Prostate gland (tissue), 2 donors: Measurements from ENCODE around the gene NCF2. TPM values are rescaled to one million over a fixed set of nuclear protein-coding genes. Genes with fewer than 3 reads are reported as not detected.

Experiments
- DNase-seq: peaks from one replicate; pipeline ENCODE4 v3.0.0-alpha.2; 2019; ENCODE audit warnings: low spot score
- H3K27ac ChIP-seq, 2 donors: fragments of 200-600 bp; sonication (generic); 2 replicates each; pipeline ENCODE4 v1.5.1; 2017 to 2019
- H3K27me3 ChIP-seq: fragments of 200-600 bp; sonication (generic); replicated peaks from 2 replicates; pipeline ENCODE4 v1.5.1; 2019; ENCODE audit not compliant: insufficient read depth
- H3K36me3 ChIP-seq, 2 donors: fragments of 200-600 bp; sonication (generic); 1 replicate in 1 of 2; 2 replicates in 1 of 2; pipeline versions ENCODE4 v1.5.1 to v1.8.1; 2017 to 2019
- H3K4me1 ChIP-seq: fragments of 200-600 bp; sonication (generic); replicated peaks from 2 replicates; pipeline ENCODE4 v1.5.1; 2019
- H3K4me3 ChIP-seq, 2 donors: fragments of 200-600 bp; sonication (generic); 2 replicates each; pipeline ENCODE4 v1.5.1; 2017 to 2019
- H3K9me3 ChIP-seq: fragments of 200-600 bp; sonication (generic); 2 replicates; pipeline ENCODE4 v1.5.1; 2017
- CTCF ChIP-seq, 4 experiments: fragments of 200-600 bp in 2 of 4; fragments of 450-650 bp in 2 of 4; sonication (generic) in 2 of 4; IDR thresholded peaks; 1 replicate in 3 of 4; 2 replicates in 1 of 4; pipeline ENCODE4 v1.5.1; 2016 to 2019; ENCODE audit warnings: antibody characterized with exemption in 4 of 4, mild to moderate bottlenecking in 2 of 4, moderate library complexity in 2 of 4
- POLR2A ChIP-seq: fragments of 450-650 bp; IDR thresholded peaks from one replicate; pipeline ENCODE4 v1.6.1; 2016; ENCODE audit warnings: antibody characterized with exemption, mild to moderate bottlenecking
- POLR2AphosphoS5 ChIP-seq: sonication (generic); formaldehyde crosslinking; IDR thresholded peaks from one replicate; pipeline ENCODE4 v1.6.1; 2017; ENCODE audit warnings: antibody characterized with exemption
- WGBS: methylation state at CpG from one replicate; pipeline ENCODE4 v1.1.5; 2018; 5-methylcytosine and 5-hydroxymethylcytosine counted together
- intact Hi-C: fragments of 100-400 bp; cut with DNase I; formaldehyde crosslinking; loops from one replicate; pipeline ENCODE4 v1.14.2; 2022
- total RNA-seq, 2 donors: library from RNA; depleted of rRNA; stranded (reverse); fragments of >200 nt; gene quantifications; one replicate each; pipeline ENCODE4 v1.1.0, GENCODE V29; 2016

NCF2 gene
- total RNA-seq, 2 donors from 2014 or later: 2.1 to 5.6 TPM

GRCh38 chr1:183565261-183565660, 25.0 kb downstream of the NCF2 start:
- H3K36me3 ChIP-seq: no peaks in the 10 kb centered on the region
- H3K4me1 ChIP-seq: no peaks in the 10 kb centered on the region
- no peak overlapping the region for H3K27ac ChIP-seq
- H3K27me3 ChIP-seq: no peaks in the 10 kb centered on the region
- no peaks in the 10 kb centered on the region for H3K9me3 ChIP-seq
- no peak for TF ChIP-seq POLR2AphosphoS5
- TF ChIP-seq CTCF (IDR thresholded peaks at IDR 0.05): no peak
- TF ChIP-seq POLR2A: no peak
- no peak overlapping the region for H3K4me3 ChIP-seq
- DNase-seq: no peak
- WGBS: 64% methylated on average over 4 of the region's 4 CpGs
- intact Hi-C loops: no loop called here

- intact Hi-C loops: no loop called here
- H3K27me3 ChIP-seq: no peaks in the 10 kb centered on the region
- no peak for DNase-seq
- TF ChIP-seq POLR2AphosphoS5: no peak
- no peak for TF ChIP-seq CTCF (IDR thresholded peaks at IDR 0.05)
- TF ChIP-seq POLR2A: no peak
- no peak overlapping the region for H3K4me3 ChIP-seq
- WGBS: 92% methylated on average over 2 of the region's 2 CpGs
- H3K4me1 ChIP-seq: no peaks in the 10 kb centered on the region
- H3K9me3 ChIP-seq: no peaks in the 10 kb centered on the region
- no peaks in the 10 kb centered on the region for H3K36me3 ChIP-seq
- no peak overlapping the region for H3K27ac ChIP-seq
Observed at GRCh38 chr1:183562701-183563100, 27.6 kb downstream of the NCF2 start.

- Histone ChIP-seq H3K4me3 (no peak overlapping the region), H3K27me3 (no peaks in the 10 kb centered on the region), H3K9me3 (no peaks in the 10 kb centered on the region), H3K36me3 (no peaks in the 10 kb centered on the region), H3K4me1 (no peaks in the 10 kb centered on the region), H3K27ac (no peak overlapping the region)
- DNase-seq: no peak
- TF ChIP-seq POLR2A (no peak), CTCF (IDR thresholded peaks at IDR 0.05) (no peak), POLR2AphosphoS5 (no peak)
- intact Hi-C loops: no loop called here
Observed at GRCh38 chr1:183559061-183559460, 31.2 kb downstream of the NCF2 start.

- intact Hi-C loops: no loop called here
- WGBS: 77% methylated on average over 3 of the region's 3 CpGs
- H3K36me3 ChIP-seq: no peaks in the 10 kb centered on the region
- no peak overlapping the region for H3K27ac ChIP-seq
- no peak for DNase-seq
- no peaks in the 10 kb centered on the region for H3K9me3 ChIP-seq
- no peaks in the 10 kb centered on the region for H3K27me3 ChIP-seq
- no peaks in the 10 kb centered on the region for H3K4me1 ChIP-seq
- TF ChIP-seq POLR2AphosphoS5 (no peak), POLR2A (no peak), CTCF (IDR thresholded peaks at IDR 0.05) (no peak)
- H3K4me3 ChIP-seq: no peak overlapping the region
Observed at GRCh38 chr1:183554577-183554976, 35.7 kb downstream of the NCF2 start.

GRCh38 chr1:183553764-183554163, 36.5 kb downstream of the NCF2 start:
- intact Hi-C loops: no loop called here
- no peak overlapping the region for H3K4me3 ChIP-seq
- H3K9me3 ChIP-seq: no peaks in the 10 kb centered on the region
- no peaks in the 10 kb centered on the region for H3K36me3 ChIP-seq
- no peaks in the 10 kb centered on the region for H3K4me1 ChIP-seq
- TF ChIP-seq POLR2AphosphoS5 (no peak), CTCF (IDR thresholded peaks at IDR 0.05) (no peak), POLR2A (no peak)
- 93% methylated on average over 3 of the region's 3 CpGs for WGBS
- H3K27ac ChIP-seq: no peak overlapping the region
- H3K27me3 ChIP-seq: no peaks in the 10 kb centered on the region
- DNase-seq: no peak
